H1 (cell line): ENCODE measurements around the gene KCNK7.

Experiments
- CHD2 ChIP-seq: IDR thresholded peaks from 2 replicates; pipeline ENCODE4 v1.6.1; 2012; ENCODE audit warnings: low read length, improper control_type of control experiment
- POLR2A ChIP-seq, 2 experiments: IDR thresholded peaks; 1 replicate in 1 of 2; 2 replicates in 1 of 2; pipeline ENCODE4 v1.6.1; 2011; ENCODE audit warnings: low read depth in 2 of 2, low read length in 2 of 2, mild to moderate bottlenecking in 2 of 2; ENCODE audit errors: control extremely low read depth in 1 of 2
- SP1 ChIP-seq: IDR thresholded peaks from 2 replicates; pipeline ENCODE4 v1.6.1; 2011; ENCODE audit warnings: low read depth, low read length
- TAF1 ChIP-seq: IDR thresholded peaks from 2 replicates; pipeline ENCODE4 v1.6.1; 2011; ENCODE audit warnings: mild to moderate bottlenecking, low read depth, low read length
- TF ChIP-seq, protein P1 (sequence below), 3 experiments: IDR thresholded peaks; 1 replicate in 2 of 3; 2 replicates in 1 of 3; pipeline versions ENCODE4 v1.5.1 to v1.6.1; 2011; ENCODE audit warnings: low read length in 3 of 3, mild to moderate bottlenecking in 3 of 3, inconsistent platforms in 2 of 3, low read depth in 1 of 3, moderate library complexity in 1 of 3; ENCODE audit not compliant: insufficient read depth in 1 of 3; ENCODE audit errors: control extremely low read depth in 1 of 3

- TF ChIP-seq TAF1, result no peak
- TF ChIP-seq POLR2A (IDR thresholded peaks at IDR 0.05; ENCODE audit: control extremely low read depth in 1 of 2, low read depth in 2 of 2, low read length in 2 of 2), result no peak
- TF ChIP-seq, protein P1, sequence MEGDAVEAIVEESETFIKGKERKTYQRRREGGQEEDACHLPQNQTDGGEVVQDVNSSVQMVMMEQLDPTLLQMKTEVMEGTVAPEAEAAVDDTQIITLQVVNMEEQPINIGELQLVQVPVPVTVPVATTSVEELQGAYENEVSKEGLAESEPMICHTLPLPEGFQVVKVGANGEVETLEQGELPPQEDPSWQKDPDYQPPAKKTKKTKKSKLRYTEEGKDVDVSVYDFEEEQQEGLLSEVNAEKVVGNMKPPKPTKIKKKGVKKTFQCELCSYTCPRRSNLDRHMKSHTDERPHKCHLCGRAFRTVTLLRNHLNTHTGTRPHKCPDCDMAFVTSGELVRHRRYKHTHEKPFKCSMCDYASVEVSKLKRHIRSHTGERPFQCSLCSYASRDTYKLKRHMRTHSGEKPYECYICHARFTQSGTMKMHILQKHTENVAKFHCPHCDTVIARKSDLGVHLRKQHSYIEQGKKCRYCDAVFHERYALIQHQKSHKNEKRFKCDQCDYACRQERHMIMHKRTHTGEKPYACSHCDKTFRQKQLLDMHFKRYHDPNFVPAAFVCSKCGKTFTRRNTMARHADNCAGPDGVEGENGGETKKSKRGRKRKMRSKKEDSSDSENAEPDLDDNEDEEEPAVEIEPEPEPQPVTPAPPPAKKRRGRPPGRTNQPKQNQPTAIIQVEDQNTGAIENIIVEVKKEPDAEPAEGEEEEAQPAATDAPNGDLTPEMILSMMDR (IDR thresholded peaks at IDR 0.05; ENCODE audit: control extremely low read depth in 1 of 3, insufficient read depth in 1 of 3, low read depth in 1 of 3, low read length in 3 of 3), result no peak
- no peak for TF ChIP-seq CHD2
- no peak for TF ChIP-seq SP1
These were observed 20.5 kb upstream of the KCNK7 start for GRCh38 chr11:65615950-65616574.
